NCI-H524 treated with DMSO at 0.1 percent for 48 hours (cell line): ENCODE data around the gene SLC1A2.

Experiments
- DNase-seq: peaks from one replicate; lab custom pipeline; 2025; lab: John Stamatoyannopoulos, UW

The SLC1A2 gene

DNA sequence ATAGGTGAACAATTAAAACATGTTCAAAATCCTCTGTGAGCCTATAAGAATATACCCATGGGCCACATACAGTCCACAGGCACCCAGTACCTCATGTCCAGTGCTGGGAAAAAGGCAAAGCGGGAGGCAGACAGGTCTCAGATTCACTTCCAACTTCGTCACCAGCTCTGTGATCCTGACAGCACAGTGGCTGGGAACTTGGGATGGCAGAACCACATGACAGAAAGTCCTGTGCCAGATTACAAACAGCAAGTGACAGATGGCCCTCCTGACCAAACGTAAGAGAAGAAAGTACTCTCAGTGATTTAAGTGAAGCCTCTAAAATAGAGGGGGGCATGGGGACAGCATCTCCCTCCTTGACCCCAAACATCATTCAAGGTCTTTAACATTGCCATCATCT lies 5.8 kb downstream of the SLC1A2 start:
- peak; percentile 37 for DNase-seq

GRCh38 chr11:35412285-35412684 lies 7.1 kb downstream of the SLC1A2 start:
- DNase-seq, result no peak

GRCh38 chr11:35407041-35407440 lies 12.3 kb downstream of the SLC1A2 start:
- DNase-seq, result no peak

GRCh38 chr11:35404388-35404775 lies 15.0 kb downstream of the SLC1A2 start:
- peak; percentile 27 for DNase-seq

DNA sequence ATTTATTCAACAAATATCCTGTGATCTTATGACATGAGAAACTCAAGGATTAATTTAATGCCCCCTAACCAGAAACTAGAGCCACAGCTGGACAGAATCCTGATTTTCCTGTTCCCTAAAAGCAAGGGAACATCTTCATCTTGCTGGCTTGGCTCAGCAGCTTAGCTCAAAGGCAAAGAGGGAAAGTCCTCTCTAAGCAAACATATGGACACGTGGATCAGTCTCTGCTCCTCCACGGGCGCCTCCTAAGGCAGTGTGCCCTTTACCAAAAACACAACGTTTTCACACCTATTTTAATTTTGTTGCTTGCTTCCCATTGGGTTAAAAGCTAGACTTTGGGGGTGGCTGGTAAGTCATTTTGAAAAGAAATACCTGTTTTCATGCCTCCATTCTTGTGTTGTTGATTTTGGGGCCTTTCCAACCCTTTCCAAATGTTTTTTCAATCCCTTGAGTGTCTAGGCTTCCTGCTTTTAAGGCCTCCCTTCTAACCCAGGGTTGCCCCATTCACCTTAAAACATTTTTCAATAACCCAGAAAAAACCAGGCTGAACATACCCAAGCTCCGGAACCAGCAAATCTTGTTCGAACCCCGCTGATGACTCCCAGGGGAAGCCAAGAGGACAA lies 15.5 kb downstream of the SLC1A2 start:
- no peak for DNase-seq

DNA sequence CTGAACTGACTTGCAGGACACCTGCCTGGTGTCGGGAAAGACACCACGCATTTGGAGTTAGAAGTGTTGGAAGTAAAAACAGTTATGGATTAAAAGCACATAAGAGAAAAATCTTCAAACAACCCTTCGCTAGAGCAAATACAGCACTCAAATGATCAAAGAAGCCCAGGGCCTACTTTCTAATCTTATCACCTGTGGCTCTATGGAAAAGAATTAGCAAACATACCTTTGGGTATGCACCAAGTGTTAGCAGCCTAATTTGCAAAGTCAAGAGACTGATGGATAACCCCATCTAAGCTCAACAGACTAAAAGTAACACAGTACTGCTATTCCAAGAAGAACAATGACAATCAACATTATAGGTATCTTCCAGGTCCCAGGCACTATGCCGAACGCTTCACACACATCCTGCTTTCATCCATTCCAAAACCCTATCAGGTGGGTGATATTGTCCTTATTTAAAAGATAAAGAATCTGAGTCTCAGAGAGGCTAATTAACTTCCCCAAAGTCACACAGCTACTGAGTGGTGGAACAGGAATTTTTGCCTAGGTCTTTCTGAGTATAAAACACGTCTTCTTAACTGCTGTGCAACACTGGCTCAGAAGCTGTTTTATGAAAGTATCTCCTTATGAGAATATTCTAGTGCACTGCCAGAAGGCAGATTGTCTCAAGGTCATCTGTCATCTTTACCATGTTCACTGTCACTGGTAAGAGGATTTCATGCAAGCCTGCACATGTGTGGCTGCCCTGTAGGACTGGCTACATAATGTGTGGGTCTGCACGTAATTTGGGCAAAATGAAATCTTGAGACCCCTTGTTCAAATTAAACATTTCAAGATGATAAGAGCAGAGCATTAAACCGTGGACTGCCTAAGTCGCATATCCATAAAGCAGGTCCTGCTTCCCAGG lies 16.4 kb downstream of the SLC1A2 start:
- peak; percentile 14 for DNase-seq

- DNase-seq, result no peak
These were observed 20.5 kb downstream of the SLC1A2 start for GRCh38 chr11:35398881-35399280.

DNA sequence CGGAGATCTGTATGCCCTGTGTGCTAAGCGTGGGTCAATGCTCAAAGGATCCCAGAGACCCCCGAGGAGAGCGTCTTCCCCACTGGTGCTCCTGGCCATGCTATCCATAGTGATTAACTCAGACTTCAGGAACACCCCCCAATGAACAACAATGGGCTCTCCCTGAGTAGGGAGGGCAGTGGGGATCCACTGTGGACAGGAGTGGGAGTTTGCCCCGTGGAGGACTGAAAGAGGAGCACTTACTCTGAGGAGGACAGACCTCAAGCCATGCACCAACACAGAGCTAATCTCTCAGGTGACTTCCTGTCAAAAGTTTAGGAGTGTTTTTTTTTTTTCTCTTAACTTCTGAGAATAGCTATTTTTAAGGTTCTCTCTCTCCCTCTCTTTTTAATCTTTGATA lies 24.4 kb downstream of the SLC1A2 start:
- no peak for DNase-seq

DNA sequence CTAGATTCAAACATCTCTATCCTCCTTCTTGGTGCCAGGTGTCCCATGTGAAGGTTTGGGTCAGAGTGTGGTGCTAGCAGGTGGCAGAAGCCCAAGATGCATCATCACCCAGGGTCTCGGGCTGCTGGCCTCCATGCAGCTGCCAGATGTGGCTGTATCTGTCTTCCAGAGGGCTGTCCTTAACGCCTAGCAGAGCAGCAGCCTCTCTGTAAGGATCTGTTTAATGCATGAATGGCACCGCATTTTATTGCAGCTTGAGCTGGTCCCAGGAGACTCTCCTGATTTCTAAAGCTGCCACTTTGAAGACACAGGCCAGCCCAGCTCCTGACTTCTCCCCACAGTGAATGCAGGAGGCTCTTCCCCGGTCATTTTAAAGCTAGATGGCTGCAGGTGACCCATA lies 26.3 kb downstream of the SLC1A2 start:
- peak; percentile 58 for DNase-seq

- DNase-seq, result no peak
These were observed 27.3 kb downstream of the SLC1A2 start for GRCh38 chr11:35391922-35392688.

- no peak for DNase-seq
These were observed 28.3 kb downstream of the SLC1A2 start for GRCh38 chr11:35390737-35391682.

GRCh38 chr11:35389897-35390465 lies 29.4 kb downstream of the SLC1A2 start:
- DNase-seq, result no peak

DNA sequence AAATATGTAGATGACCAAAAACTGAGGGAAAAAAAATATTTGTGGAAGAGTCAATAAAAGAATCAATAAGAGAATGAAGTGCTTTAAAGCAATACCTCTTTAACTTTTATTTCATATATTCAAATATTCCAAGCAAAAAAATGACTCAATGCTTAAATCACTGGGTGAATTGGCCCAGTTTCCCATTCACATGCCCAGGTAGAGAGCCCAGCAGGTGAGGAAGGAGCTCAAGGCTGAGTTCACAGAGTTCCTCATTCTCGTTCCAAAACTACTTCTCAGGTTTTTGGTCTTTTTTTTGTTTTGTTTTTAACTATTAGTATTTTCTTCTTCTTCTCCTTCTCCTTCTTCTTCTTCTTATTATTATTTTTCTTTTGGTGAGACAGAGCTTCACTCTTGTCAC lies 30.2 kb downstream of the SLC1A2 start:
- no peak for DNase-seq

DNA sequence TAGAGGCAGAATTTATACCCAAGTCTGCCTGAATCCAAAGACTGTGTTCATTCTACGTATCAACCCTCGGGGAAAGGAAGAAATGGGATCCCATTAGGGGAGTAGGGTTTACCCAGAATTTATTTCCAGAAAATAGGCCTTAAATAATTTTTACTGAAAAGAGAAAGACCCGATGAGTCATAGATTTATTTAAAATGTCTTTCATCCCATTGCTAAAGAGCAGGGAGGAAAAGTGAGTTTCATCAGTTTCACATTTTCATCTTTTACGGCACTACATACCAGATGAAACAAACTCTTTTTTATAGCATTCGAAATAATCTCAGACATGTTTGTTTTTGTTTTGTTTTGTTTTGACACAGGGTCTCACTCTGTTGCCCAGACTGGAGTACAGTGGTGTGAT lies 31.3 kb downstream of the SLC1A2 start:
- no peak for DNase-seq

DNA sequence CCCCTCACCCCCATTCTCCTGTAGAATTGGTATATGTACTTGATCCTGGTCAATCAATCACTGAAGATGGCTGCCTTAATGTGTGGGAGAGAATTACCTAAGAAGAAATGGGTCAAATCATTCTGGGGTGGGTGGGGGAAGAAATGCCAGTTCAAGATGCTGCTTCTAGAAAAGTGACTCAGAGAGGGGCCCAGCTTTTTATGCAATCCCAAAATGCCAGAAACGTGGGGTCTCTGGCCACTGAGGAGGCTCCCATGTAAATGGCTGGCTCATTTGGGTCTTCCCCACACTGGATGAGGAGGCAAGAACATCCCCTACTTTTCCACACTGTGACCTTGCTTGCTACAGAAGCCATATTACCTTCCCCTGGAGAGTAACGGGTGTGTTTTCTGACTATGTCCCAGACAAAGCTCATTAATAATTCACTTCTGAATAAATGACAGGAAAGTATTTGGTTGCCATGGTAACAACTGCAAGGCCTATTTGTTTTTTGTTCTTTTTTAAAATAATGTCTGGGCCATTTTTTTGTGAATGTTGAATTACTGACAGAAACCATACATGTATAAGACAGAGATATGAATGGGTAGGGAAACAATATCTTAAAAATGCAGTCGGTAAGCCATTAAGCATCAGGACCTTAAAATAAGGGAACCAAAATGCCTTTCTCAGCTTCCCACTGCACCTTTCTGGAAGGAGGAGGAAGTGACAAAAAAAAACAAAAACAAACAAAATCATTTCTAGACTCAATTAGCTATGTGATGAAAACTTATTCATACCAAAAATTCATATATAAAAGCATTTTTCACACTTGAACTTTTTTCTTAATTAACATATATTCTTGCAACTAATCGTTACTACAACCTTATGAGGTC lies 32.0 kb downstream of the SLC1A2 start:
- no peak for DNase-seq

GRCh38 chr11:35383953-35384352 lies 35.4 kb downstream of the SLC1A2 start:
- DNase-seq, result no peak

- no peak for DNase-seq
These were observed 37.5 kb downstream of the SLC1A2 start for GRCh38 chr11:35381709-35382322.

DNA sequence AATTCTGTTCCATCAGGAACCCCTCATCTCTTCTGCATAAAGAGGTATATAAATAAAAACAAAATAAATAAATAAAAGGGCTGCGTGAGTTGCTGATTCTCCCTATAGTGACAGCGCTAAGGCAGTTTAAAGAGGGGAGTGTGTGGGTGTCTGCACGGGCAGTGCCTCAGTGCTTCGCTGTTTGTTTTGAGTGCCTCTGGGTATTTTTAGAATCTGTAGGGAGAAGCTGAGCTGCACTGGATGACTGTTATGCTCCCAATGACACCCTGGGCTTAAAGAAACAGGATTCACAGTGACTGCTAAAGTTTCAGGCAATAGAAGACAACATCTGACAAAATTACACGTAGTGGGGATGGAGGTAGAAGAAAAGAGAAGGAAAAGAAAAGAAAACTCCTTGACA lies 38.8 kb downstream of the SLC1A2 start:
- DNase-seq, result no peak

GRCh38 chr11:35377262-35377661 lies 42.1 kb downstream of the SLC1A2 start:
- DNase-seq, result no peak

GRCh38 chr11:35376613-35377012 lies 42.7 kb downstream of the SLC1A2 start:
- DNase-seq, result no peak
